ENCODE data around the gene ADAMTSL4.

- no peak for TF ChIP-seq CTCF (IDR thresholded peaks at IDR 0.05)
- no peak for TF ChIP-seq POLR2A (IDR thresholded peaks at IDR 0.05)
These were observed 34.3 kb upstream of the ADAMTSL4 start for GRCh38 chr1:150514913-150515327.
